Fibroblast of gingiva (primary cell): Measurements from ENCODE around the gene KRR1.

Experiments
- DNase-seq: peaks from one replicate; pipeline ENCODE4 v3.0.0-alpha.2; 2011; ENCODE audit warnings: low read depth

Gene KRR1

GRCh38 chr12:75511116-75512048 is at the start of gene KRR1:
Gene KRR1, minus strand, starts transcription at chr12:75511609. Its CDS starts 12 bp downstream, at chr12:75511597.
- DNase-seq, result peak; percentile 98

- DNase-seq, result peak; percentile 49
Measured at GRCh38 chr12:75560167-75560566, 48.8 kb upstream of the KRR1 start.

GRCh38 chr12:75558287-75558686 is 46.9 kb upstream of the KRR1 start:
- no peak for DNase-seq

DNA sequence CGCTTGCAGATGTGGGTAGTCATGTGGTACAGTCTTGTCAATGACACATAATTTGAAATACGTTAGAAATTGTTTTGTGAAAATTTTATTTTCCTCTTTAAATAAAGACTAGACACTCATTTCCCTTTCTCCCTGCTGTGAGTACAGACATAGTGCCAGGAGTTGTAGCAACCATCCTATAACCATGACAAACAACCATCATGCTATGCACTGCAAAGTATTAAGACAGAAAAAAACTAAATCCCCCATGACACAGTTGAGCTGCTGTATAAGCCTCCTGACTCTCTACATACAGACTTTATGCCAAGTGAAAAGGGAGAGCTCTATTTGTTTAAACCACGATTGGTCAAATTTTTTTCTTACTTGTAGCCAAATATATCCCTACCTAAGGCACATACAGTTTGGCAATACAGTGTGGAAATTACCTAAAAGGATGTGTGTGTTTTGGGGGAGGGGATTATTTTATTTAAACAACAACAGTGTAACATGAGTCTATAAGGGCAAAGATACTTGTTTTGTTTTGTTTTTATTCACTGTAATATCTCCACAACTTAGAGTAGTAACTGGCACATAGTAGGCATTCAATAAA is 45.0 kb upstream of the KRR1 start:
- peak; percentile 16 for DNase-seq

GRCh38 chr12:75554556-75554880 is 43.1 kb upstream of the KRR1 start:
- DNase-seq, result peak; percentile 55

DNA sequence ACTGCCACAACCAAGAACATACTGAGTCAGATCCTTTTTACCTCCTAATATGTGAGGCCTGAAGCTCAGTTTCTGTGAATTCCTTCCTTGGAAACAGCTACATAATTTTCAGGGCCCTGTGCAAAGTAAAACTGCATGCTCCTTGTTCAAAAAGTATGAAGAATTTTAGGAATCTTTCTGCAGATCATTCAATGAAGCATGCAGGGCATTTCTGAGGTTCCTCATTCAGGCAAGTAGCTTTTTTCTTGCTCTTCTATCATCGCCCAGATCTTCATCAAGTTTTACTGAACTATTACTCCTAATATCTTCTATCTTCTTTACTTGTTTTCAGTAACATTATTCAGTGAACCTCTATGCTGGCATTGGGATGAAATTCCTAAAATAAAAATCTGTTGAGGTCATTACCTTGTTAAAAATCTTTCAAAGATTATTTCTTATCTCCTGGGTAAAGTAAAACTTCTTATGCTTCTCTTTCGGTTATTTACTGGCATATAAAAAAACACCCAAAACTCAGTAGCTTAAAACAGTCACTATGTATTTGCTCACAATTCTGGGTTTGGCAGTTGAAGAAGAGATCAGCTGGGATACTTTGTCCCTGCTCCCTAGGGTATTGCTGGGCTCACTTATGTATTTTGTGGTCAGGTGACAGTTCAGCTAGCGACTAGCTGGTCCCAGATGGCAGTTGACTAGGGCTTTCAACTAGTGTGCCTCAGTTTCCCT is 42.6 kb upstream of the KRR1 start:
- no peak for DNase-seq

DNA sequence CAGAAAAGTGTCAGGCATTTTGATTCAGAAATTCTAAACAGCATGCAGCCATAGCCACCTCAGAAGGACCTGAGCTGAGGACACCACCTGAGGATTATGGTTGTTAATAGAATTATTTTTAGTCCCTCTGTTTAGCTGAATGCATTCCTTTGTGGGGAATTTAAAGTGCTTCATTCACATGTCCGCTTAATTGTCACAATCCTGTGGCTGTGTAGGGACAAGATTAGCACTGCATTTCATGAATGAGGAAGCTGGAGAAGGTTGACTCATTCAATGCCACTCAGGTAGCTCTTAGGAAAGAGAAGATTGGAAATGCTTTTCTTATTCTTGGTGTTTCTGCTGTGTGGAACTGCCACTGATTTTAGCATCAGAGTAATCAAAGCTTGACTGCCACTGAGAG is 42.0 kb upstream of the KRR1 start:
- no peak for DNase-seq

GRCh38 chr12:75551477-75551876 is 40.1 kb upstream of the KRR1 start:
- DNase-seq, result no peak

DNA sequence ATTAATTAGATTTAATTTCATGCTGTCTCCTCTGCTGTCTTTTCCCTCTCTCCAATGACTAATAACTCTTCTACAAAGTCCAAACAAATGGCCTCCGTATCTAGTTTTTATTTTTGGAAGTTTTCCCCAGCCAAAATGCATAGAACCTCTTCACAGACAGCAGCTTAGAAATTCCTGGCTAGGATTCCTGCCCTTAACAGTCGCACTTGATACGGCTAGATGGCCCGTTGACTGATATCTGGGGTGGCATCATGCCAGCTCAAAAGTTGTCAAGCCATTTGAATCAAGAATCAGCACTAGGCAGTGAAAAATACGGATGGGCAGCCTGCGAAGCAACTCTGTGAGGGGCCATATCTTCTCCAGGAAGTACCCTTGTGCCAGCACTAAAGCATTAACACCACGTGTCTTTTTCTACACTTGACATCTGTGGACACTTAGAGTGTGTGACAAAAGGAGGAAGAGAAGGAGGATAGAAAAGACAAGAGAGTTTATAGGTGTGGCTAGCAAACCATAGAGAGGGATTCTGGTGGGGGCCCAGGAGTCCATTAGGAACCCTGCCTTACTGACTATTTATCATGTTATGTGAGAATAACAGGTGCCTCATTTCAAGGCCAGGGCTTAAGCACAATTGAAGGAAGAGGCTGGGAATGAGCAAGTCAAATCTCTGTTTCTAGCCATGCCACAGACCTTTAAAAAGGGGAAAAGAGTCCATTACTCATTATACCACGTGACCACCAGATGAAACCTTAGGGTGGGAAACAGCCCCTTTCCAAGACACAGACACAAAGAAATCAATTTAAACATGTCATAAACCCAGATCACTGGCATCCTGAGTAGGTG is 39.2 kb upstream of the KRR1 start:
- DNase-seq, result no peak

DNA sequence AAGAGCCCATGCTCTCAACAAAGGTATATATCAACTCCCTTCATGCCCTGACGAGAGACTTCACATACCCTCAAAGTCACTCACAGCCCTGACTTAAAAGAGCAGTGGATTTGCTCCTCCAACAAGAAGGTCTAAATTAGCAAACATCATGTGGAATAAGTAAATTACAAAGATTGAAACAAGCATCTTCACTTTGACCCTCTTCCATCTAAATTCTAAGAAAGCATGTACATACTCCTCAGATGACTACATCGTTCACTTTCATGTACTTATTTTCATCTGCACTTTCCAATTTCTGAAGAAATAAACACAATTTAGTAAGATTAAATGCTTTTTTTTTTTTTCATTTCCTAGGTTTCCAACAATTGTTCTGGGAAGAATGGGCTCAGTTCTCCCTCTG is 38.6 kb upstream of the KRR1 start:
- no peak for DNase-seq

- DNase-seq, result no peak
Measured at GRCh38 chr12:75548879-75549278, 37.5 kb upstream of the KRR1 start.

DNA sequence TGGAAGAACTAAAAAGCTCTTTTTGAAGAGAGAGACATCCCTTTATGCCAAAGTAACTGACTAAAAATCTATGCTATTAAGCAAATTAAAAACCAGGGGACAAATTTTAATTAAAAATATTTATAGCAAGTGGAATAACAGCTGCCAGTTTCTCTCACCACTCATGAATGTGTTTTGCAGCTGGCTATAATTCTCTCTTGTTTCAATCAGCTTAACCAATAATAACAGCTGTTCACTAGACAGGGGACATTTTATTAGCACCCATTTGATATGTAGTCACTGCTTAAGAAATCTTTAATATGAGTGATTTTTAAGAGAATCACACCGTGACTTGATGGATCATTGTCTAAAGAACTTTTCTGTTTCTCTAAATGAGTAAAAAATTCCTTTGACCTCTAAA is 34.2 kb upstream of the KRR1 start:
- DNase-seq, result no peak

- no peak for DNase-seq
Measured at GRCh38 chr12:75543529-75543928, 32.1 kb upstream of the KRR1 start.

DNA sequence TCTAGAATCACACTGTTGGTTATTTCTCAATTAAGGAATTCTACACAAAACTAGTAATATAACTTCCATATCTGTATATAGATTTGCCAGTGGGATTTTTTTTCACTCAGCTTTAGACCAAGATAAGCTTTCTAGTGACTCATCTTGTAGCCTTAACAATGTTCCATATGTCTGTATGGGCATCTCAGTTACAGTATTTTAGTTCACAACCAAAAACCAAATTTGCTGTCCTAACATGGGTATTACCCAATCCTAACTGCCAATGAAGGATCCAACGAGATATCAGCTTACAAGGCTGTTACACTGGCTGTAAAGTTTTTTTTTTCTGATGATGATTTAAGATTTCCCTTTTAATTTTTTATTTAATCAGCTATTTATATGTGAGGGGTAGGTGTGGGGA is 31.5 kb upstream of the KRR1 start:
- peak; percentile 71 for DNase-seq

DNA sequence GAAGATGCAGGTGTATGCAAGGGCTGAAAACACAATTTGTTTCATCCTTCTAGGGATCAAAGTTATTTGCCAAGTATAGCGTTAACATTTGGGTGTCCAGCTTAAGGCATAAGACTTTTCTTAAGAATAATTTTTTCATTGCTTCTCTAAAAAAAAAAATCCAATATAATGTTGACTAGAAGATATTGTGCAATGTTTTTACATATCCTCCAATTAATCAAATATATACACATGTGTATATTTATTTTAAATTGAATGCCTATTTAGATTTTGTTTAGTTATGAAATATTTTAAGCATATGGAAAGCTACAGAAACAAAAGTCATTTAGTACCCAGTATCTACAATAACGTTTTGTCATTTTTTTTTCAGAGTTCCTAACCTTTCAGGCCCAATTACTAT is 28.5 kb upstream of the KRR1 start:
- DNase-seq, result no peak

GRCh38 chr12:75533239-75533638 is 21.8 kb upstream of the KRR1 start:
- no peak for DNase-seq

DNA sequence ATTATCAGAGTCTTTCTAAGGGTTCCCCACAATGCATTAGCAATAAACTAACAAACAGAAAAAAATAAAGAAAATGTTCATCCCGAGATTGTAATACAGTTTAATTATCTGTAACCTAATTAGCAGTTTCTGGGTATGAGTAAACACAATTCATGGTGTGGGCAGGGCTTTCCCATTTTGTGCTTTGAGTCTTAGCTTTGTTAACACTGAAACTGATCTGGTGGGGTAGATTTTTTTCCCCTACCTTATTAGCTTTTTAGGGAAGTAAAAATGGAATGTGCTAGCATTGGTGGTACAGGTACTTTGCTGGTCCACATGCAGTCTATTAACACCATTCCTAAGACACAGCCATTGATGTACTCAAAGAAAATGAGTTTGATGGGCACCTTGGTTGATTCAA is 18.4 kb upstream of the KRR1 start:
- no peak for DNase-seq

- DNase-seq, result no peak
Measured at GRCh38 chr12:75529316-75529715, 17.9 kb upstream of the KRR1 start.

- DNase-seq, result no peak
Measured at GRCh38 chr12:75528692-75529091, 17.3 kb upstream of the KRR1 start.

DNA sequence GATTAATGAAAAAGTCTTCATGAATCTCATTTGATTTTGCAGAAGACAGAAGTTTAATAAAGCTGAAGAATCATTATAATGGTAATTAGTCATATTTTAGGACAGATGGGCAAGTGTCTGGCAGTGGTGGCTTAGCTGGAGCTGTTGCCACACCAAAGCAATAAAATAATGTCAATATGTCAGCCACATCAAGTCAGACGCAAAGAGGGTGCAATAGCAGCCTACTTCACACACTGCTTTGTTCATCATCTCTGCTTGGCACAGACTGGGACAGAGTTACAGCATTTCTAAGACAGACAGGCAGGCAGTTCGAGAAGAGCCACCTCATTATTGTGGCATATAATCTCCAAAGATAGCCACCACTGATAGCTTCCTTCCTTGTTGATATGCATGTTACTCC is 16.9 kb upstream of the KRR1 start:
- DNase-seq, result no peak

DNA sequence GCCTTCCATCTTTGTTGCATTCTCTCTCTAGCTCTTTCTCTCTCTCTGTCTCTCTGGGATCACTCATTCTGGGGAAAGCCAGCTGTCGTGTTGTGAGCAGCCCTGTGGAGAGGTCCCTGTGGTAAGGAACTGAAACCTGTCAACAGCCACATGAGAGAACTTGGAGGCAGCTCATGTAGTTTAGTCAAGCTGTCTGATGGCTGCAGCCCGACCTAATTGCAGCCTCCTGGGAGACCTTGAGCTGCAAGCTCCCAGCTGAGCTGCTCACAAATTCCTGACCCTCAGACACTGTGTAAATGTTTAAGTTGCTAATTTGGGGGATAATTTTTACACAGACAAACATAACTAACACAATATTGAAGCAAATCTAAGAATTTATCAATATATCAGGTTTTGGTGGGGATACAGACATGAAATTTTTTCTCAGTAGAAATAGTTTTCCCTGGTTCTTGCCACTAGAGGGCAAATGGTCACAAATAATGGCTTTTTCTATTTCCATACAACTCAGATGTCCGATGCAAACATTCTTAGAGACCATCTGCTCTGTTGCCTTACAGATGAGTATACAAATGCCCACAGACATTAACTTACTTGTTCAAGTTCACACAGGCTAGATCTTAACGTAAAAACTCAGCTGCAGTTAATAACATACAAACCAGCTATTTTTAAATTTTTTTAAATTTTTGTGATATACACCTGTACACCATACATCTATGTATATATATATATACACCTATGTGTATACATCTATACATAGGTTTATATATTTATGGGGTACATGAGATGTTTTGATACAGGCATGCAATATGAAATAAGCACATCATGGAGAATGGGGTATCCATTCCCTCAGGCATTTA is 15.5 kb upstream of the KRR1 start:
- peak; percentile 51 for DNase-seq
